A673 (cell line): Measurements from ENCODE around the gene FOXD3. TPM values are rescaled to one million over a fixed set of nuclear protein-coding genes. Genes with fewer than 3 reads are reported as not detected.

ENCODE experiments used
- BruUV-seq: library from RNA; stranded (reverse); fragments of 400-500 nt; replicated peaks from 2 replicates; lab custom pipeline; 2021; lab: Mats Ljungman, UMichigan
- CTCF ChIA-PET: fragments of 300-600 bp; sonication (Branson Sonifier 250); formaldehyde crosslinking; loops from one replicate; lab custom pipeline; 2022; ENCODE audit warnings: antibody characterized with exemption; lab: Charles Lee
- POLR2A ChIA-PET: fragments of 300-600 bp; sonication (Branson Sonifier 250); formaldehyde crosslinking; loops from one replicate; lab custom pipeline; 2022; ENCODE audit warnings: antibody characterized with exemption; ENCODE audit not compliant: low non-redundant PET; lab: Charles Lee
- DNase-seq: peaks from one replicate; pipeline ENCODE4 v3.0.0-alpha.2; 2015; ENCODE audit warnings: low spot score
- H3K27ac ChIP-seq: fragments of 200-600 bp; sonication (generic); 2 replicates; pipeline ENCODE4 v1.5.1; 2016; ENCODE audit warnings: mixed run types, low read depth, mild to moderate bottlenecking, mixed read lengths, antibody characterized with exemption, low read length; ENCODE audit not compliant: poor library complexity, severe bottlenecking
- H3K27me3 ChIP-seq: fragments of 200-600 bp; sonication (generic); replicated peaks from 2 replicates; pipeline ENCODE4 v1.6.1; 2017; ENCODE audit warnings: mixed run types, low read depth, mild to moderate bottlenecking, mixed read lengths, antibody characterized with exemption, low read length; ENCODE audit not compliant: insufficient read depth, poor library complexity
- H3K36me3 ChIP-seq: fragments of 200-600 bp; sonication (generic); 2 replicates; pipeline ENCODE4 v1.6.1; 2016; ENCODE audit warnings: mixed run types, mild to moderate bottlenecking, mixed read lengths, antibody characterized with exemption, low read length; ENCODE audit not compliant: insufficient read depth, poor library complexity, severe bottlenecking
- H3K4me1 ChIP-seq: fragments of 200-600 bp; sonication (generic); 2 replicates; pipeline ENCODE4 v1.6.1; 2017; ENCODE audit warnings: mixed run types, mild to moderate bottlenecking, mixed read lengths, antibody characterized with exemption, low read length; ENCODE audit not compliant: insufficient read depth, poor library complexity, severe bottlenecking
- H3K4me3 ChIP-seq: fragments of 200-600 bp; sonication (generic); 2 replicates; pipeline ENCODE4 v1.5.1; 2016; ENCODE audit warnings: low read depth, mixed run types, mild to moderate bottlenecking, mixed read lengths, low read length; ENCODE audit not compliant: poor library complexity, severe bottlenecking
- H3K9me3 ChIP-seq: fragments of 200-600 bp; sonication (generic); 2 replicates; pipeline ENCODE4 v1.6.1; 2016; ENCODE audit warnings: mixed run types, low read depth, mild to moderate bottlenecking, mixed read lengths, antibody characterized with exemption, low read length; ENCODE audit not compliant: poor library complexity, severe bottlenecking
- EZH2 ChIP-seq: fragments of 200-600 bp; sonication (generic); IDR thresholded peaks from 2 replicates; pipeline ENCODE4 v1.6.1; 2017; ENCODE audit warnings: borderline replicate concordance, low read depth, mild to moderate bottlenecking, mixed read lengths, antibody characterized with exemption, low read length; ENCODE audit not compliant: poor library complexity, severe bottlenecking
- intact Hi-C: fragments of 100-400 bp; cut with micrococcal nuclease; formaldehyde crosslinking; loops from one replicate; pipeline ENCODE4 v1.10.0; 2022; ENCODE audit not compliant: unreplicated experiment
- total RNA-seq: library from RNA; stranded (reverse); gene quantifications from 2 replicates; pipeline ENCODE4 v1.2.3, GENCODE V29; 2021
- TF ChIP-seq, protein P1 (sequence below): fragments of 300-800, 200-600 bp; sonication (generic); conservative IDR thresholded peaks from 2 replicates; pipeline ENCODE4 v1.5.1; 2017; ENCODE audit warnings: low read depth, mild to moderate bottlenecking, antibody characterized with exemption, low read length, moderate library complexity, mixed read lengths

The FOXD3 gene
- total RNA-seq, 1 experiment from 2014 or later, result 4.7 TPM

- DNase-seq, result no peak
- CTCF ChIA-PET, result no interaction called here
- H3K27ac ChIP-seq, result no peak overlapping the region
- intact Hi-C loops, result no loop called here
- H3K4me1 ChIP-seq, result peaks cover 6% of the 10 kb centered on the region
- no peak overlapping the region for H3K4me3 ChIP-seq
- H3K9me3 ChIP-seq, result no peaks in the 10 kb centered on the region
- POLR2A ChIA-PET, result no interaction called here
- no TSS peak for BruUV-seq
- H3K36me3 ChIP-seq, result no peaks in the 10 kb centered on the region
- no peak for TF ChIP-seq EZH2
- TF ChIP-seq, protein P1, sequence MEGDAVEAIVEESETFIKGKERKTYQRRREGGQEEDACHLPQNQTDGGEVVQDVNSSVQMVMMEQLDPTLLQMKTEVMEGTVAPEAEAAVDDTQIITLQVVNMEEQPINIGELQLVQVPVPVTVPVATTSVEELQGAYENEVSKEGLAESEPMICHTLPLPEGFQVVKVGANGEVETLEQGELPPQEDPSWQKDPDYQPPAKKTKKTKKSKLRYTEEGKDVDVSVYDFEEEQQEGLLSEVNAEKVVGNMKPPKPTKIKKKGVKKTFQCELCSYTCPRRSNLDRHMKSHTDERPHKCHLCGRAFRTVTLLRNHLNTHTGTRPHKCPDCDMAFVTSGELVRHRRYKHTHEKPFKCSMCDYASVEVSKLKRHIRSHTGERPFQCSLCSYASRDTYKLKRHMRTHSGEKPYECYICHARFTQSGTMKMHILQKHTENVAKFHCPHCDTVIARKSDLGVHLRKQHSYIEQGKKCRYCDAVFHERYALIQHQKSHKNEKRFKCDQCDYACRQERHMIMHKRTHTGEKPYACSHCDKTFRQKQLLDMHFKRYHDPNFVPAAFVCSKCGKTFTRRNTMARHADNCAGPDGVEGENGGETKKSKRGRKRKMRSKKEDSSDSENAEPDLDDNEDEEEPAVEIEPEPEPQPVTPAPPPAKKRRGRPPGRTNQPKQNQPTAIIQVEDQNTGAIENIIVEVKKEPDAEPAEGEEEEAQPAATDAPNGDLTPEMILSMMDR, result no peak
- H3K27me3 ChIP-seq, result no peaks in the 10 kb centered on the region
These were observed 37.2 kb downstream of the FOXD3 start for GRCh38 chr1:63359561-63359960.

DNA sequence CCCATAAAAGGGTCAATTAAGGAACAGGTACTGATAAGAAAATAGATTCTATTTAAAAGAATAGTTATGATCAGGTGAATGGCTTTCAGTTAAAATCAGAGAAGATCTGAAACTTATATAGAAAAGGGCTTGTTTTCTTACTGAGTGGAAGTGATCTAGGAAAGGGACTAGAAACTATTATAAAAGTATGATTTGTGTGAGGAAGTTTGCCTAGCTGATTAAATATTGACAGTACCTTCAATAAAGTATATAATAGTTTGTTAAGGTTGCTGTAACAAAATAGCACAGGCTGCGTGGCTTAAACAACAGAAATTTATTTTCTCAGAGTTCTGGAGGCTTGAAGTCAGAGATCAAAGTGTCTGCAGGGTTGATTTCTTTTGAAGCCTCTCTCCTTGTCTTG lies 39.7 kb downstream of the FOXD3 start:
- intact Hi-C loops, result no loop called here
- no TSS peak for BruUV-seq
- Histone ChIP-seq H3K9me3 (no peaks in the 10 kb centered on the region), H3K4me1 (peaks cover 17% of the 10 kb centered on the region), H3K27me3 (no peaks in the 10 kb centered on the region), H3K36me3 (no peaks in the 10 kb centered on the region), H3K4me3 (no peak overlapping the region), H3K27ac (no peak overlapping the region)
- POLR2A ChIA-PET, result no interaction called here
- DNase-seq, result no peak
- CTCF ChIA-PET, result no interaction called here
- TF ChIP-seq, protein P1, result no peak
- no peak for TF ChIP-seq EZH2

GRCh38 chr1:63362578-63362977 lies 40.2 kb downstream of the FOXD3 start:
- H3K27me3 ChIP-seq, result no peaks in the 10 kb centered on the region
- peaks cover 18% of the 10 kb centered on the region for H3K4me1 ChIP-seq
- no TSS peak for BruUV-seq
- TF ChIP-seq, protein P1, result no peak
- TF ChIP-seq EZH2, result no peak
- no peaks in the 10 kb centered on the region for H3K9me3 ChIP-seq
- DNase-seq, result peak; percentile 25
- ChIA-PET CTCF (no interaction called here), POLR2A (no interaction called here)
- no peak overlapping the region for H3K4me3 ChIP-seq
- no peak overlapping the region for H3K27ac ChIP-seq
- H3K36me3 ChIP-seq, result no peaks in the 10 kb centered on the region
- intact Hi-C loops, result no loop called here
